GM10266 (cell line): ENCODE data around the gene ATP2A1.

Experiments
- DNase-seq: peaks from one replicate; pipeline ENCODE4 v3.0.0; 2012; ENCODE audit errors: extremely low spot score
- TF ChIP-seq, protein P1 (sequence below): IDR thresholded peaks from 2 replicates; pipeline ENCODE4 v1.5.1; 2012; ENCODE audit warnings: mild to moderate bottlenecking, low read depth; ENCODE audit not compliant: control insufficient read depth, insufficient read depth; ENCODE audit errors: missing control alignments

The ATP2A1 gene

DNA sequence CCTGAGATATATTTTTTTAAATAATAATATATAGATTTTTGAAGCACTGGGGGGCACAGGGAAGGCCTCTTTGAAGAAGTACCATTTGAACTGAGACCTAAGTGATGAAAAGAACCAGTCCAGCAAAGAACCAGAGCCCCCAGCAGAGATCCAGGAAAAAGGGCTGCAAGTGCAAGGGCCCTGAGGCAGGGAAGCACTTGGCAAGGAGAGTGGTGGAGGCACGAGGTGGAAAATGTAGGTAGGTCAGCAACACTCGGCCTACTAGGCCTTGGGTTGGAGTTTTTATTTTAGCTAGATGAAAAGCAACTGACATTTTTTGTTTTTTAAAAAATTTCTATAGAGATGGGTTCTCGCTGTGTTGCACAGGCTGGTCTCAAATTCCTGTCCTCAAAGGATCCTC is 51.9 kb downstream of the ATP2A1 start:
- no peak for DNase-seq
- TF ChIP-seq, protein P1, sequence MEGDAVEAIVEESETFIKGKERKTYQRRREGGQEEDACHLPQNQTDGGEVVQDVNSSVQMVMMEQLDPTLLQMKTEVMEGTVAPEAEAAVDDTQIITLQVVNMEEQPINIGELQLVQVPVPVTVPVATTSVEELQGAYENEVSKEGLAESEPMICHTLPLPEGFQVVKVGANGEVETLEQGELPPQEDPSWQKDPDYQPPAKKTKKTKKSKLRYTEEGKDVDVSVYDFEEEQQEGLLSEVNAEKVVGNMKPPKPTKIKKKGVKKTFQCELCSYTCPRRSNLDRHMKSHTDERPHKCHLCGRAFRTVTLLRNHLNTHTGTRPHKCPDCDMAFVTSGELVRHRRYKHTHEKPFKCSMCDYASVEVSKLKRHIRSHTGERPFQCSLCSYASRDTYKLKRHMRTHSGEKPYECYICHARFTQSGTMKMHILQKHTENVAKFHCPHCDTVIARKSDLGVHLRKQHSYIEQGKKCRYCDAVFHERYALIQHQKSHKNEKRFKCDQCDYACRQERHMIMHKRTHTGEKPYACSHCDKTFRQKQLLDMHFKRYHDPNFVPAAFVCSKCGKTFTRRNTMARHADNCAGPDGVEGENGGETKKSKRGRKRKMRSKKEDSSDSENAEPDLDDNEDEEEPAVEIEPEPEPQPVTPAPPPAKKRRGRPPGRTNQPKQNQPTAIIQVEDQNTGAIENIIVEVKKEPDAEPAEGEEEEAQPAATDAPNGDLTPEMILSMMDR = no peak

DNA sequence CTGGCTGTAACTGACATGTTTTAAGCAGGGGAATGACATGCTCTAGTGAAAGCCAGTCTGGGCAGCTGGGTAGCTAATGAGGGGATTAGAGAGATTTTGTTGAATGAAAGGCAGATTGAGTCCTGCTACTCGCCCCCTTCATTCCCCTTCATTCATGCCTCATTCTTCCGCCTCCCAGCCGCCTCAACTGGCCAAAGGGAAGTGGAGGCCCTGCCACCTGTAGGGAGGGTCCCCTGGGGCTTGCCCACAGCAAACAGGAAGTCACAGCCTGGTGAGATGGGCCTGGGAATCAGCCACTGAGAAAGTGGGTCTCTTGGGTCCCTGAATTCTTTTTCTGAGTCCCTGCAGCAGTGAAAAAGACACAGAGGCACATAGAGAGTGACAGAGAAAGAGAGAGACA is 52.4 kb downstream of the ATP2A1 start:
- no peak for DNase-seq
- TF ChIP-seq, protein P1 = no peak

DNA sequence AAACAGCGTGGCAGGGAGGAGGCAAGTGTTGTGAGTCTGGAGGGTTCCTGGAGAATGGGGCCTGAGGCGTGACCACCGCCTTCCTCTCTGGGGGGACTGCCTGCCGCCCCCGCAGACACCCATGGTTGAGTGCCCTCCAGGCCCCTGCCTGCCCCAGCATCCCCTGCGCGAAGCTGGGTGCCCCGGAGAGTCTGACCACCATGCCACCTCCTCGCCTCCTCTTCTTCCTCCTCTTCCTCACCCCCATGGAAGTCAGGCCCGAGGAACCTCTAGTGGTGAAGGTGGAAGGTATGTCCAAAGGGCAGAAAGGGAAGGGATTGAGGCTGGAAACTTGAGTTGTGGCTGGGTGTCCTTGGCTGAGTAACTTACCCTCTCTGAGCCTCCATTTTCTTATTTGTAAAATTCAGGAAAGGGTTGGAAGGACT is 53.5 kb downstream of the ATP2A1 start, which contains the start of gene CD19:
Gene CD19, plus strand, starts transcription at position 171 of the 425 bp plus-strand sequence. Its CDS starts 30 bp downstream, at position 201.
- DNase-seq = peak; percentile 64
- TF ChIP-seq, protein P1 = no peak

DNA sequence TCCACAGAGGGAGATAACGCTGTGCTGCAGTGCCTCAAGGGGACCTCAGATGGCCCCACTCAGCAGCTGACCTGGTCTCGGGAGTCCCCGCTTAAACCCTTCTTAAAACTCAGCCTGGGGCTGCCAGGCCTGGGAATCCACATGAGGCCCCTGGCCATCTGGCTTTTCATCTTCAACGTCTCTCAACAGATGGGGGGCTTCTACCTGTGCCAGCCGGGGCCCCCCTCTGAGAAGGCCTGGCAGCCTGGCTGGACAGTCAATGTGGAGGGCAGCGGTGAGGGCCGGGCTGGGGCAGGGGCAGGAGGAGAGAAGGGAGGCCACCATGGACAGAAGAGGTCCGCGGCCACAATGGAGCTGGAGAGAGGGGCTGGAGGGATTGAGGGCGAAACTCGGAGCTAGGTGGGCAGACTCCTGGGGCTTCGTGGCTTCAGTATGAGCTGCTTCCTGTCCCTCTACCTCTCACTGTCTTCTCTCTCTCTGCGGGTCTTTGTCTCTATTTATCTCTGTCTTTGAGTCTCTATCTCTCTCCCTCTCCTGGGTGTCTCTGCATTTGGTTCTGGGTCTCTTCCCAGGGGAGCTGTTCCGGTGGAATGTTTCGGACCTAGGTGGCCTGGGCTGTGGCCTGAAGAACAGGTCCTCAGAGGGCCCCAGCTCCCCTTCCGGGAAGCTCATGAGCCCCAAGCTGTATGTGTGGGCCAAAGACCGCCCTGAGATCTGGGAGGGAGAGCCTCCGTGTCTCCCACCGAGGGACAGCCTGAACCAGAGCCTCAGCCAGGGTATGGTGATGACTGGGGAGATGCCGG is 54.3 kb downstream of the ATP2A1 start:
- TF ChIP-seq, protein P1 = no peak
- DNase-seq = no peak

DNA sequence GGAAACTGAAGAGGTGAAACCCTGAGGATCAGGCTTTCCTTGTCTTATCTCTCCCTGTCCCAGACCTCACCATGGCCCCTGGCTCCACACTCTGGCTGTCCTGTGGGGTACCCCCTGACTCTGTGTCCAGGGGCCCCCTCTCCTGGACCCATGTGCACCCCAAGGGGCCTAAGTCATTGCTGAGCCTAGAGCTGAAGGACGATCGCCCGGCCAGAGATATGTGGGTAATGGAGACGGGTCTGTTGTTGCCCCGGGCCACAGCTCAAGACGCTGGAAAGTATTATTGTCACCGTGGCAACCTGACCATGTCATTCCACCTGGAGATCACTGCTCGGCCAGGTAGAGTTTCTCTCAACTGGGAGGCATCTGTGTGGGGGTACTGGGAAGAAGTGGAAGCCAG is 54.9 kb downstream of the ATP2A1 start:
- no peak for DNase-seq
- TF ChIP-seq, protein P1 = no peak

DNA sequence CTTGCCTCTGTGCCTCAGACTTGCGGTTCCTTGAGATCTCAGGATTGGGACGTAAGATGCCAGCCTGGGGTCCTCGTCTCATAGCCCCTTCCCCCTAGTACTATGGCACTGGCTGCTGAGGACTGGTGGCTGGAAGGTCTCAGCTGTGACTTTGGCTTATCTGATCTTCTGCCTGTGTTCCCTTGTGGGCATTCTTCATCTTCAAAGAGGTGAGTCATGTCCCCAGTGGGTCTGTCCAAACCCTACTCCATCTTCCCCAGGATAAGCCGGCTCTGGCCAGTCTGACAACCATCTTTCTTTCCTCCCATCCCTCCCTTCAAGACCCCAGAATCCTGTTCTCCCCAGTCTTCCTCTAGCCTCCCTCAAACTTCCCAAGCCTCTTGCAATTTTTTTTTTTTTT is 57.1 kb downstream of the ATP2A1 start:
- TF ChIP-seq, protein P1 = no peak
- no peak for DNase-seq
